IPS DF 4.7 (cell line): ENCODE results near the gene TBRG4.

Experiments used
- DNase-seq: peaks from one replicate; pipeline ENCODE4 v3.0.0-alpha.2; 2013; ENCODE audit warnings: low spot score; ENCODE audit errors: extremely low read depth

TBRG4 gene

GRCh38 chr7:45092100-45092930 is 19.2 kb downstream of the TBRG4 start:
- no peak for DNase-seq

GRCh38 chr7:45089341-45089891 is 22.1 kb downstream of the TBRG4 start:
- DNase-seq, result peak; percentile 51

DNA sequence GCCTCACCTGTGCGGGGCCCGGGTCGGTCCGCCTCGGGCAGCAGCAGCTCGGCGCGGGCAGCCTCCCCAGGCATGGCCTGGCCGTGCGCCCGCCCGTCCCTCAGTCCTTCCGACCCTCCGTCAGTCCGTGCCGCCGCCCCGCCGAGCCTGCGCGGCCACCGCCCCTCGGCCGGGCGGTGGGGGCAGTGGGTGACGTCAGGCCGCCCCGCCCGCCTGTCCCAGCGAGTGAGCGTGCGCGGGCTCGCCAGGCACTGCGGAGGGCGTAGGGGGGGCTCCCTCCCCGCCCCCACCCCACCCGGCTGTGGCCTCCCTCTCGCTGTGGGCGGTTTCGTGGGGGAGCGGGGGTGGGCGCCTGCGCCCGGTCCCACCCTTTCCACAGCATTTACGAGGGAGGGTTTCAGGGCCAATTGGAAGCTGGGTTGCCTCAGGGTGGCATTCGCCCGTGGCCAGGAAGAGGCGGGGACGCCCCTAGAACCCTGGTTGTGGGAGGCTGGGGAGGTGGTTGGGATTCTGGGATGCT is 22.6 kb downstream of the TBRG4 start, which contains the start of gene NACAD:
NACAD (minus strand) TSS at position 149 of the 520 bp plus-strand sequence; CDS start at position 74, 75 bp downstream.
- DNase-seq, result no peak

- DNase-seq, result no peak
Measured at GRCh38 chr7:45088146-45088701, 23.3 kb downstream of the TBRG4 start.

GRCh38 chr7:45087301-45088145 is 24.0 kb downstream of the TBRG4 start:
- DNase-seq, result no peak

GRCh38 chr7:45086331-45087065 is 25.0 kb downstream of the TBRG4 start:
- DNase-seq, result no peak

- no peak for DNase-seq
Measured at GRCh38 chr7:45085619-45086200, 25.8 kb downstream of the TBRG4 start.

DNA sequence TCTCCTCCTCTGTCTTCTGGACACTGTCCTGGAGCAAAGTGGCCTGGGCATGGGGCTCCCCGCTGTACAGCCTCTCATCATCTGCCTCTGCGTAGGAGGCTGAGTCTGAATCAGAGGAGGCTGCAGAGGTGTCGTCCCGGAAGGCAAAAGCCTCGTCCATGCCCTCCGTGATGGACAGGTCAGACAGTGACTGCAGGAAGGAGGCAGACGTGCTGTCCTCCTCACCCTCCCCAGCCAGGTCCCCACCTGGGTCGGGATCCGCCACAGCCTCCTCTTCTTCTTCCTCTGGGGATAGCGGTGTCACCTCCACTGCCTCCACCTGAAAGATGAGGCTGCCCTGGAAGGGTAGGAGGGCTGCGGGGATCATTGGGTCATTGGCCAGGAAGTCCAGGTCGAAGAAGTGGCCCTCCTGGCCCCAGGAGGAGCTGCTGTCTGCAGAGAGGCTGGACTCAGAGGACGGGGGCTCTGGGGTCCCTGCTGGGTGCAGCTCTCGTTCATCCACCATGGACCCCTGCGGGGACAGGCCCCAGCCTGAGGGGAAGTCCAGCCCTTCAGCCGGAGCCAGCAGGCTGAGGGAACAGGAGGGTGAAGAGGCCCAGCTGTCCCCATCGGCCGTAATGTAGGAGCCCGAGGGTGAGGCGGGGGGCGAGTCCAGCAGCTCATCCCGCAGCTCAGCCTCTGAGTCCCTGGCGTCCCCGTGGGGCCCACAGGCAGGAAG is 26.4 kb downstream of the TBRG4 start:
- DNase-seq, result no peak

- no peak for DNase-seq
Measured at GRCh38 chr7:45084336-45084735, 27.2 kb downstream of the TBRG4 start.

DNA sequence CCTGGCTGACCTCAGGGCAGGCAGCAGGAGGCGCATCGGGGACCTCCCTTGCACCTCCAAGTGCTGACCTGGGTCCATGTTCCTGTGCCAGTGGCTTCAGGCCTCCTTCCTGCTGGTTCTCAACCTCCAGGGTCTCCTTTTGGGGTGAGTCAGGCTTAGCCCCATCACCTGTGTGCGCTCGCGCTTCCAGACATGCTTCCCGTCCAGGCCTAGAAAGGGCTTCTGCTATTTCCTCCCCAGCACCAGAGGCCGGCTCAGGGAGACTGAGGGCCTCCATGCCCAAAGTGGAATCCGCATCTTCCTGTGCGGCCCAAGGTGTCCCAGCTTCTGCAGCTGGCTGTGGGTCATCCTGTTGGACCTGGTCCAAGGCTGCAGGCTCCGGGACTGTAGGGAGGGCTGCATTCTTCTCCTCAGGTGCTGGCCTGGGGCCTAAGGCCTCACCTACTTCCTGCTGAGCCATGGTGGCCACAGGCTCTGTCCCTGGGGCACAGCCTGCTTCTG is 28.6 kb downstream of the TBRG4 start:
- no peak for DNase-seq

- no peak for DNase-seq
Measured at GRCh38 chr7:45082031-45082830, 29.3 kb downstream of the TBRG4 start.

- no peak for DNase-seq
Measured at GRCh38 chr7:45081670-45081974, 29.9 kb downstream of the TBRG4 start.

GRCh38 chr7:45080958-45081669 is 30.4 kb downstream of the TBRG4 start:
- no peak for DNase-seq

DNA sequence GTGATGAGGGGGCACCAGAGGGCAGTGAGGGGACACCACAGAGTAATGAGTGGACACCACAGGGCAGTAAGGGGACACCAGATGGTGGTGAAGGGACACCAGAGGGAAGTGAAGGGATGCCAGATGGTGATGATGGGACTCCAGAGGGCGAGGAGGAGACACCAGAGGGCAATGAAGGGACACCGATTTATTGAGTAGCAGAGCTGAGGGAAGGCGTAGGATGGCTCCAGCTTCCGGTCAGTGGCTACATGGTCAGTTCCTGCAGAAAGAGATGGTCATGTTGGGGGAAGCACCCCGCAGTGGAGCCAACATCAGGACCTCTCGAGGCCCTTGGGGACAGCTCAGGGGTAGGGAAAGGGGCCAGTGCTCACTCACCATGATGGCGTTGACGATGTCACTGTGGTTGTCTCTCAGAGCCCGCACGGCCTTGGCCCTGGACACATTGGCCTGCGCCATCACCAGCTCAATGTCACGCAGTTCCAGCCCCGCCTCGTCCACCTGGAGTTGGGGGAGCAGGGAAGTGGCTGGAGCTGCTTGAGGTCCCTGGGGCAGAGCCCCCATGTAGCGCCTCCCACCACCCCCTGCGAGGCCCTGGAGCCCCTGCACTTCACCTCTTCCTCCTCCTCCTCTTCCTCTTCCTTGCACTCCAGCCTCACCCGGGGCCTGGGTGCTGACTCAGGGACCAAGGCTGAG is 31.1 kb downstream of the TBRG4 start:
- DNase-seq, result no peak

- no peak for DNase-seq
Measured at GRCh38 chr7:45078125-45078681, 33.3 kb downstream of the TBRG4 start.

- DNase-seq, result no peak
Measured at GRCh38 chr7:45077579-45077978, 33.9 kb downstream of the TBRG4 start.

DNA sequence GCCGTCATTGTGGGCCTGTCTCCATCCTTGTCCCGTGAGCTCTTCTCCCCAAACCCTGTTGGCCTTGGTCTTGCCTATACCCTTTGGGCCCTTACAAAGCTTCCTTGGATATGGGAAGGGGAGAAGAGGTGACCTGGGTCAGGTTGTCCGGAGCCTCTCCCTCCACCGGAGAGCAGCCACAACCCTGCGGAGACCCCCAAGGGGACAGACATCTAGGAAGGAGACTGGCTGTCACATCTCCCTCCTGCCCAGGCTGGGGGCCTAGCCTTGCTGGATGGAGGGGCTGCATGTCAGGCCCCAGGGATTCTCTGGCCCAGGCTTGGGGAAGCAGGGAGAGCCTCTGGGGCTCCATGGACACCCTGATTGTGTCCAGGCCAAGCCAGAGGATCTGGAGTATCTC is 34.6 kb downstream of the TBRG4 start:
- DNase-seq, result no peak
